Measurements from ENCODE around the gene TANK. TPM values are rescaled to one million over a fixed set of nuclear protein-coding genes. Genes with fewer than 3 reads are reported as not detected.

Gene TANK
- total and polyA plus RNA-seq, 2 of the 13 experiments (the other 11 are each of a cell fraction or from before 2014, with no cell fraction given) = 66.9 to 96.1 TPM

GRCh38 chr2:161160226-161161073 lies at the start of gene TANK (continued):
- TF ChIP-seq ZBTB8A (CRISPR knock-in tag; IDR thresholded peaks at IDR 0.05; ENCODE audit: borderline replicate concordance, low read depth) = peak; percentile 66
- TF ChIP-seq BRF2 (CRISPR knock-in tag; IDR thresholded peaks at IDR 0.05) = peak; percentile 87
- peak; percentile 76 for TF ChIP-seq ZNF782 (CRISPR knock-in tag; IDR thresholded peaks at IDR 0.05; ENCODE audit: borderline replicate concordance)
- peak; percentile 87 for TF ChIP-seq HOXA3 (CRISPR knock-in tag; IDR thresholded peaks at IDR 0.05)
- TF ChIP-seq HMG20B (CRISPR knock-in tag; conservative IDR thresholded peaks at IDR 0.05) = peak; percentile 81
- no peak for TF ChIP-seq SYNCRIP (IDR thresholded peaks at IDR 0.05; ENCODE audit: insufficient read depth, low read depth, low read length)
- 0 out of 2 replicates have a peak, but pooled peaks have one; percentile 22 for TF ChIP-seq ZBTB3 (CRISPR knock-in tag; IDR thresholded peaks at IDR 0.05; ENCODE audit: borderline replicate concordance, low read depth)
- TF ChIP-seq PPARG (CRISPR knock-in tag; conservative IDR thresholded peaks at IDR 0.05) = peak; percentile 87
- no peak for TF ChIP-seq ATRX (CRISPR knock-in tag; IDR thresholded peaks at IDR 0.05; ENCODE audit: borderline replicate concordance)
- TF ChIP-seq SRF (IDR thresholded peaks at IDR 0.05; ENCODE audit: low read depth, low read length) = 0 out of 2 replicates have a peak, but pooled peaks have one; percentile 13
- TF ChIP-seq SNAI1 (CRISPR knock-in tag; IDR thresholded peaks at IDR 0.05; ENCODE audit: borderline replicate concordance) = peak; percentile 84; the same call in 1 of the 2 replicates
- TF ChIP-seq ZNF564 (CRISPR knock-in tag; IDR thresholded peaks at IDR 0.05) = no peak; the same call in 1 of the 2 replicates
- no peak for TF ChIP-seq SRSF4 (IDR thresholded peaks at IDR 0.05; ENCODE audit: low read depth, low read length, poor library complexity, severe bottlenecking)
- TF ChIP-seq ZFP36L2 (CRISPR knock-in tag; IDR thresholded peaks at IDR 0.05) = 0 out of 2 replicates have a peak, but pooled peaks have one; percentile 64
- peak; percentile 87; the same call in 1 of the 2 replicates for TF ChIP-seq ZSCAN5A (CRISPR knock-in tag; IDR thresholded peaks at IDR 0.05; ENCODE audit: borderline replicate concordance)
- no peak for TF ChIP-seq ZFP36 (IDR thresholded peaks at IDR 0.05; ENCODE audit: borderline replicate concordance, low read depth, low read length, partially characterized antibody)
- no peak; the same call in 1 of the 2 replicates for TF ChIP-seq ZSCAN20 (CRISPR knock-in tag; IDR thresholded peaks at IDR 0.05; ENCODE audit: borderline replicate concordance)
- TF ChIP-seq ZNF629 (CRISPR knock-in tag; conservative IDR thresholded peaks at IDR 0.05) = peak; percentile 1; the same call in 1 of the 2 replicates
- TF ChIP-seq ZNF225 (CRISPR knock-in tag; IDR thresholded peaks at IDR 0.05) = peak; percentile 94
- TF ChIP-seq ARID5B (CRISPR knock-in tag; IDR thresholded peaks at IDR 0.05) = peak; percentile 96
- TF ChIP-seq FOXJ3 (CRISPR knock-in tag; IDR thresholded peaks at IDR 0.05; ENCODE audit: borderline replicate concordance) = peak; percentile 97
- peak; percentile 30; the same call in 1 of the 2 replicates for TF ChIP-seq CCDC6 (CRISPR knock-in tag; IDR thresholded peaks at IDR 0.05)
- TF ChIP-seq GATAD2A (CRISPR knock-in tag; IDR thresholded peaks at IDR 0.05) = peak; percentile 100

Data from HepG2 (cell line).